Smooth muscle cell (in vitro differentiated cells): ENCODE measurements around the gene LY9. TPM values are rescaled to one million over a fixed set of nuclear protein-coding genes. Genes with fewer than 3 reads are reported as not detected.
"Not testable (repeated sequence)": the region's sequence is repeated elsewhere in the genome, so short reads cannot be mapped to it uniquely, and the experiment has no call there.

Experiments used
- DNase-seq: peaks from one replicate; lab custom pipeline; 2025; ENCODE audit not compliant: unreplicated experiment; lab: John Stamatoyannopoulos, UW
- H2AFZ ChIP-seq: fragments of 200-600 bp; sonication (generic); 2 replicates; pipeline ENCODE4 v1.6.0; 2016; ENCODE audit warnings: antibody characterized with exemption, low read depth, mild to moderate bottlenecking
- H3F3A ChIP-seq: fragments of 200-600 bp; sonication (generic); 2 replicates; pipeline ENCODE4 v1.6.0; 2017; ENCODE audit warnings: antibody characterized with exemption, low read depth
- H3K27ac ChIP-seq: fragments of 200-600 bp; sonication (generic); 2 replicates; pipeline ENCODE4 v1.5.1; 2016; ENCODE audit warnings: low read depth, mild to moderate bottlenecking
- H3K27me3 ChIP-seq: fragments of 200-600 bp; sonication (generic); 2 replicates; pipeline ENCODE4 v1.6.1; 2016; ENCODE audit warnings: low read depth, mild to moderate bottlenecking
- H3K36me3 ChIP-seq: fragments of 200-600 bp; sonication (generic); 2 replicates; pipeline ENCODE4 v1.5.1; 2016; ENCODE audit warnings: low read depth
- H3K4me1 ChIP-seq: fragments of 200-600 bp; sonication (generic); 2 replicates; pipeline ENCODE4 v1.5.1; 2016; ENCODE audit warnings: low read depth
- H3K4me2 ChIP-seq: fragments of 200-600 bp; sonication (generic); 2 replicates; pipeline ENCODE4 v1.6.0; 2016; ENCODE audit warnings: mild to moderate bottlenecking
- H3K4me3 ChIP-seq: fragments of 200-600 bp; sonication (generic); 2 replicates; pipeline ENCODE4 v1.5.1; 2016; ENCODE audit warnings: mild to moderate bottlenecking
- H3K79me2 ChIP-seq: fragments of 200-600 bp; sonication (generic); 2 replicates; pipeline ENCODE4 v1.6.0; 2016; ENCODE audit warnings: low read depth, mild to moderate bottlenecking
- H3K9ac ChIP-seq: fragments of 200-600 bp; sonication (generic); 2 replicates; pipeline ENCODE4 v1.6.0; 2016; ENCODE audit warnings: low read depth
- H3K9me3 ChIP-seq: fragments of 200-600 bp; sonication (generic); replicated peaks from 2 replicates; pipeline ENCODE4 v1.5.1; 2016; ENCODE audit warnings: low read depth
- H4K20me1 ChIP-seq: fragments of 200-600 bp; sonication (generic); 2 replicates; pipeline ENCODE4 v1.6.0; 2016; ENCODE audit warnings: low read depth
- WGBS: methylation state at CpG from one replicate; pipeline ENCODE4 v1.1.7; 2016; ENCODE audit warnings: low lambda C conversion rate; 5-methylcytosine and 5-hydroxymethylcytosine counted together
- polyA plus RNA-seq: library from polyadenylated mRNA; unstranded; fragments of >200 nt; fragmentation: Nextera tagmentation; extraction: Ambion mirVana; gene quantifications from 2 replicates; pipeline ENCODE4 v1.2.1, GENCODE V29; 2016
- total RNA-seq: library from RNA; depleted of rRNA; stranded (reverse); fragments of >200 nt; gene quantifications from 2 replicates; pipeline ENCODE4 v1.2.3, GENCODE V29; 2014
- TF ChIP-seq, protein P1 (sequence below): fragments of 200-600 bp; sonication (generic); IDR thresholded peaks from 2 replicates; pipeline ENCODE4 v1.5.1; 2017; ENCODE audit warnings: borderline replicate concordance, mild to moderate bottlenecking, antibody characterized with exemption; ENCODE audit not compliant: insufficient read depth, poor library complexity, severe bottlenecking

LY9 gene
- total and polyA plus RNA-seq, 2 experiments from 2014 or later, result not detected

- Histone ChIP-seq H3K27ac (no peak overlapping the region), H2AFZ (no peak overlapping the region), H3K4me3 (no peak overlapping the region), H3F3A (no peaks in the 10 kb centered on the region), H3K4me2 (no peak overlapping the region), H4K20me1 (no peaks in the 10 kb centered on the region), H3K36me3 (no peaks in the 10 kb centered on the region), H3K79me2 (no peaks in the 10 kb centered on the region), H3K9me3 (no peaks in the 10 kb centered on the region), H3K4me1 (no peaks in the 10 kb centered on the region), H3K9ac (no peak overlapping the region), H3K27me3 (no peaks in the 10 kb centered on the region)
- WGBS, result 88% methylated on average over 2 of the region's 2 CpGs
- TF ChIP-seq, protein P1, sequence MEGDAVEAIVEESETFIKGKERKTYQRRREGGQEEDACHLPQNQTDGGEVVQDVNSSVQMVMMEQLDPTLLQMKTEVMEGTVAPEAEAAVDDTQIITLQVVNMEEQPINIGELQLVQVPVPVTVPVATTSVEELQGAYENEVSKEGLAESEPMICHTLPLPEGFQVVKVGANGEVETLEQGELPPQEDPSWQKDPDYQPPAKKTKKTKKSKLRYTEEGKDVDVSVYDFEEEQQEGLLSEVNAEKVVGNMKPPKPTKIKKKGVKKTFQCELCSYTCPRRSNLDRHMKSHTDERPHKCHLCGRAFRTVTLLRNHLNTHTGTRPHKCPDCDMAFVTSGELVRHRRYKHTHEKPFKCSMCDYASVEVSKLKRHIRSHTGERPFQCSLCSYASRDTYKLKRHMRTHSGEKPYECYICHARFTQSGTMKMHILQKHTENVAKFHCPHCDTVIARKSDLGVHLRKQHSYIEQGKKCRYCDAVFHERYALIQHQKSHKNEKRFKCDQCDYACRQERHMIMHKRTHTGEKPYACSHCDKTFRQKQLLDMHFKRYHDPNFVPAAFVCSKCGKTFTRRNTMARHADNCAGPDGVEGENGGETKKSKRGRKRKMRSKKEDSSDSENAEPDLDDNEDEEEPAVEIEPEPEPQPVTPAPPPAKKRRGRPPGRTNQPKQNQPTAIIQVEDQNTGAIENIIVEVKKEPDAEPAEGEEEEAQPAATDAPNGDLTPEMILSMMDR, result no peak
- no peak for DNase-seq
Observed at GRCh38 chr1:160780398-160780755, 15.6 kb upstream of the LY9 start.

GRCh38 chr1:160781186-160781766 lies 14.7 kb upstream of the LY9 start:
- no peaks in the 10 kb centered on the region for H3K27me3 ChIP-seq
- DNase-seq, result no peak
- no peaks in the 10 kb centered on the region for H4K20me1 ChIP-seq
- H3K4me3 ChIP-seq, result no peak overlapping the region
- H3K4me1 ChIP-seq, result no peaks in the 10 kb centered on the region
- H3K36me3 ChIP-seq, result no peaks in the 10 kb centered on the region
- H3K27ac ChIP-seq, result no peak overlapping the region
- TF ChIP-seq, protein P1, result no peak
- H2AFZ ChIP-seq, result no peak overlapping the region
- no peaks in the 10 kb centered on the region for H3K9me3 ChIP-seq
- no peak overlapping the region for H3K4me2 ChIP-seq
- no peaks in the 10 kb centered on the region for H3F3A ChIP-seq
- H3K9ac ChIP-seq, result no peak overlapping the region
- H3K79me2 ChIP-seq, result no peaks in the 10 kb centered on the region
- 74% methylated on average over 8 of the region's 8 CpGs for WGBS

DNA sequence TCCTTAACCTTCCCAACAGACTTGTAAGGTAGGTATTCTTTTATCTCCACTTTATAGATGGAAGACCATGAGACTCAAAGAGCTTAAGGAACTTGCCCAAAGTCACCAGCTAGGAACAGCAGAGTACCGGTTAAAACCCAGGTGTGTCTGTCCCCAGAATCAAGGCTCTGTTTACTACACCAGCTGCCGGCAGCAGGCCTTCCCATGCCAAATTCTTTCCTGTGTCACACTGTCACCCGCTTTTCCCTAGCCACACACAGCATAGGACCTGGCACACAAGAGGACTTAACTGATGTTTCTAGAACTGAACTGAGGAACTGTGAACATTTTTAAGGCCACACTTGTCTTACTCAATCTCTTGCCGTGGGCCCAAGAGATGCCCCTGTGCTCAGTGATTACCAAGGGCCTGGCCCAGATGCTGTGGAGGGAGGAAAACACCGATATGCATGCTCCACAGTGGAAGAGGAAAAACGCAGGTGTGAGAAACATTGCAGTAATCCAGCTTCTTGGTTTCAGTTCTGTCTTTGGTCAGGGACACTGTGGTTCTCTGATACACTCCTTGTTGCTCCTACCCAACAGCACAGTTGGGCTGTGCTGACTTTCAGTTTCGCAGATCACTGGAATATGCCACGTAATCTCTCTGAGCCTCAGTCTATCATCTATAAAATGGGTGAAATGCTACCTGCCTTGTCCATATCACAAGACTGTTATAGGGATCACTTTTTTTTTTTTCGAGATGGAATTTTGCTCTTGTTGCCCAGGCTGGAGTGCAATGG lies 13.9 kb upstream of the LY9 start:
- 92% methylated on average over 9 of the region's 9 CpGs for WGBS
- no peaks in the 10 kb centered on the region for H3K4me1 ChIP-seq
- no peak for DNase-seq
- no peaks in the 10 kb centered on the region for H3K79me2 ChIP-seq
- H3K36me3 ChIP-seq, result no peaks in the 10 kb centered on the region
- H3K4me3 ChIP-seq, result no peak overlapping the region
- H3K9ac ChIP-seq, result no peak overlapping the region
- no peaks in the 10 kb centered on the region for H3K9me3 ChIP-seq
- no peak overlapping the region for H3K4me2 ChIP-seq
- H3F3A ChIP-seq, result no peaks in the 10 kb centered on the region
- no peak overlapping the region for H2AFZ ChIP-seq
- H3K27ac ChIP-seq, result no peak overlapping the region
- TF ChIP-seq, protein P1, result no peak
- H3K27me3 ChIP-seq, result no peaks in the 10 kb centered on the region
- H4K20me1 ChIP-seq, result no peaks in the 10 kb centered on the region

DNA sequence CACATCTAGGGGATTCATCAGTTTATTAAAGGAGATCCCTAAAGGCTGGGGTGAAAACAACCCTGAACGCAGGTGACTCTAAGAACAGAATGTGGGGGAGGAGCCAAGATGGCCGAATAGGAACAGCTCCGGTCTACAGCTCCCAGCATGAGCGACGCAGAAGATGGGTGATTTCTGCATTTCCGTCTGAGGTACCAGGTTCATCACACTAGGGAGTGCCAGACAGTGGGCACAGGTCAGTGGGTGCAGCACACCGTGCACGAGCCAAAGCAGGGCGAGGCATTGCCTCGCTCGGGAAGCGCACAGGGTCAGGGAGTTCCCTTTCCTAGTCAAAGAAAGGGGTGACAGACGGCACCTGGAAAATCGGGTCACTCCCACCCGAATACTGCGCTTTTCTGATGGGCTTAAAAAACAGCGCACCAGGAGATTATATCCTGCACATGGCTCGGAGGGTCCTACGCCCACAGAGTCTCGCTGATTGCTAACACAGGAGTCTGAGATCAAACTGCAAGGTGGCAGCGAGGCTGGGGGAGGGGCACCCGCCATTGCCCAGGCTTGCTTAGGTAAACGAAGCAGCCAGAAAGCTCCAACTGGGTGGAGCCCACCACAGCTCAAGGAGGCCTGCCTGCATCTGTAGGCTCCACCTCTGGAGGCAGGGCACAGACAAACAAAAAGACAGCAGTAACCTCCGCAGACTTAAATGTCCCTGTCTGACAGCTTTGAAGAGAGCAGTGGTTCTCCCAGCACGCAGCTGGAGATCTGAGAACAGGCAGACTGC lies 12.8 kb upstream of the LY9 start:
- H2AFZ ChIP-seq, H3K4me1 ChIP-seq, H3K4me2 ChIP-seq, H3K9me3 ChIP-seq, H4K20me1 ChIP-seq, H3K27me3 ChIP-seq, H3K9ac ChIP-seq, H3F3A ChIP-seq, H3K27ac ChIP-seq, H3K36me3 ChIP-seq, DNase-seq, H3K79me2 ChIP-seq, H3K4me3 ChIP-seq: not testable (repeated sequence)
- WGBS, result 91% methylated on average over 25 of the region's 25 CpGs
